ENCODE measurements around the gene LGR6.
"Not testable (repeated sequence)": the region's sequence is repeated elsewhere in the genome, so short reads cannot be mapped to it uniquely, and the experiment has no call there.

LGR6 gene

GRCh38 chr1:202252271-202252670, 58.7 kb downstream of the LGR6 start:
- no peak for DNase-seq (ENCODE audit: low read depth)
- TF ChIP-seq, protein P1, sequence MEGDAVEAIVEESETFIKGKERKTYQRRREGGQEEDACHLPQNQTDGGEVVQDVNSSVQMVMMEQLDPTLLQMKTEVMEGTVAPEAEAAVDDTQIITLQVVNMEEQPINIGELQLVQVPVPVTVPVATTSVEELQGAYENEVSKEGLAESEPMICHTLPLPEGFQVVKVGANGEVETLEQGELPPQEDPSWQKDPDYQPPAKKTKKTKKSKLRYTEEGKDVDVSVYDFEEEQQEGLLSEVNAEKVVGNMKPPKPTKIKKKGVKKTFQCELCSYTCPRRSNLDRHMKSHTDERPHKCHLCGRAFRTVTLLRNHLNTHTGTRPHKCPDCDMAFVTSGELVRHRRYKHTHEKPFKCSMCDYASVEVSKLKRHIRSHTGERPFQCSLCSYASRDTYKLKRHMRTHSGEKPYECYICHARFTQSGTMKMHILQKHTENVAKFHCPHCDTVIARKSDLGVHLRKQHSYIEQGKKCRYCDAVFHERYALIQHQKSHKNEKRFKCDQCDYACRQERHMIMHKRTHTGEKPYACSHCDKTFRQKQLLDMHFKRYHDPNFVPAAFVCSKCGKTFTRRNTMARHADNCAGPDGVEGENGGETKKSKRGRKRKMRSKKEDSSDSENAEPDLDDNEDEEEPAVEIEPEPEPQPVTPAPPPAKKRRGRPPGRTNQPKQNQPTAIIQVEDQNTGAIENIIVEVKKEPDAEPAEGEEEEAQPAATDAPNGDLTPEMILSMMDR (conservative IDR thresholded peaks at IDR 0.05; ENCODE audit: low read depth, low read length), result no peak
- no peak overlapping the region for H3K4me3 ChIP-seq (ENCODE audit: low read depth, low read length)

DNA sequence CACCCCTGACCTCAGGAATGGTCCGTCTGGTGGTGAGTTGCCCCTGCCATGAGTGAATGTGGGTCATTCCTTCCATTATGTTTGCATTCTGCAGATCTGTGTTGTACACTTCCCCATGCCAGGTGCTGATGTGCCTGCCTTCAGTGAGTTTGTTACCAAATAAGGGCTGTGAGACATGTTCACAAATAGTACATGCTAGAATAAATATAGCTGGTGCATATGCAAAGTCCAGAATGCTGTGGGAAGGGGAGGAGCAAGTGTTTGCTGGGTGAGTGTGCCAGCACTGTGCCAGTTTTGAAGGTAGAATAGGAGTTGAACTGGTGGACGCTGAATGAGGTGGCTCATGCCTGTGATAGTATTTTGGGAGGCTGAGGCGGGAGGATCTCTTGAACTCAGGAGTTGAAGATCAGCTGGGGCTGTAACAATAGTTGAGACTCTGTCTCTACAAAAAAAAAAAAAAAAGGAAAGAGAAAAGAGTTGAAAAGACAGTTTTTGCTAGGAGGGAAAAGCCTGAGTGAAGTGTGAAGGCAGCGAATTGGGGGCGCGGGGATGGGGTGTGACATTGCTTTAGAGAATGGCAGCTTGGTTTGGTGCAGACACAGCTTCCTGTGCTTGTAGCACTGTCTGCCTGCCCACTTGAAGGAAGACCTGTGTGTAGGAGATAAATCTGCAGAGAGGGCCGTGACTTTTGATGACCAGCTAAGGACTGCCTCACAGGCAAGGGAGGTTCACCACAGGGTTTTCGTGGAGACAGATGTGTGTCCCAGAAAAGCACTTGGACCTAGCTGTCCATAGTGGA, 61.1 kb downstream of the LGR6 start:
- H3K4me3 ChIP-seq (ENCODE audit: low read depth, low read length), result no peak overlapping the region
- DNase-seq (ENCODE audit: low read depth), result no peak
- TF ChIP-seq, protein P1 (conservative IDR thresholded peaks at IDR 0.05; ENCODE audit: low read depth, low read length), result no peak

GRCh38 chr1:202255343-202255742, 61.7 kb downstream of the LGR6 start:
- no peak overlapping the region for H3K4me3 ChIP-seq (ENCODE audit: low read depth, low read length)
- TF ChIP-seq, protein P1 (conservative IDR thresholded peaks at IDR 0.05; ENCODE audit: low read depth, low read length), result no peak
- DNase-seq (ENCODE audit: low read depth), result no peak

DNA sequence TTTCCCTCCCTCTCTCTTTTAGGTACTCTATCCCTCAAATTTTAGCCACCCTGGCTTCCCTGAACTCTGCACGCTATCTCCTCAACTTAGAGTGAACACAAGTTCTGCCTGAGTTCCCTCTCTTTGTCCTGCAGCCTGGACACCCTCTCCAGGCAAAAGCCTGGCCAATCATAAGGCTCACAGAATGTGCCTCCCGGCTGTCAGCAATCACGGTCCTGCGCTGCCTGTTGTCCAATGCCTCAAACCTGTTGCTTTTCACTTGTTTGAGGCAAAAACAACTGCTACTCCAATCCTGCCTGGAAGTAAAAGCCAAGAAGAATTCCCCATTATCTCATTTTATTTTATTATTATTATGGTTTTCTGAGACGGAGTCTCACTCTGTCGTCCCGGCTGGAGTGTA, 66.1 kb downstream of the LGR6 start:
- no peak for DNase-seq (ENCODE audit: low read depth)
- no peak overlapping the region for H3K4me3 ChIP-seq (ENCODE audit: low read depth, low read length)
- TF ChIP-seq, protein P1 (conservative IDR thresholded peaks at IDR 0.05; ENCODE audit: low read depth, low read length), result no peak

- DNase-seq (ENCODE audit: low read depth); H3K4me3 ChIP-seq (ENCODE audit: low read depth, low read length): not testable (repeated sequence)
Measured at GRCh38 chr1:202261209-202261958, 67.8 kb downstream of the LGR6 start.

DNA sequence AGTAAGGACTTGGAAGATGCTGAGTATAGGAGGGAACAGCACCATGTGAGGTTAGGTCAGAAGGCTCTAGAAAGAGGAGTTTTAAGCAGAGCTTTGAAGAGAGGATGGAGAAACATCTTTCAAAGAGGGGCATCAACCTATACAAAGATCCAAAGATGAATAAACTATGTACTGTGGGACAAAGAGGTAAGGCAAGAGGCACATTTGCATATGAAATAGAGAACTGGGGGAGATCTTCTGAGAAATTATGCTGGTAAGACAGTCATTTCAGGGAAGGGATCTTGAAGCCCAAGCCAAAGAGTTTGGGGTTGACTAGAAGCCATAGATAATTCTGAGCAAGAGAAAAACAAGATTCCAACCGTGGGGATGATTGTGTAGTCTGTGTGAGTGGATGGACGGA, 70.0 kb downstream of the LGR6 start:
- DNase-seq (ENCODE audit: low read depth), result no peak
- TF ChIP-seq, protein P1 (conservative IDR thresholded peaks at IDR 0.05; ENCODE audit: low read depth, low read length), result no peak
- H3K4me3 ChIP-seq (ENCODE audit: low read depth, low read length), result no peak overlapping the region

GRCh38 chr1:202264300-202264699, 70.7 kb downstream of the LGR6 start:
- TF ChIP-seq, protein P1 (conservative IDR thresholded peaks at IDR 0.05; ENCODE audit: low read depth, low read length), result no peak
- no peak for DNase-seq (ENCODE audit: low read depth)
- H3K4me3 ChIP-seq (ENCODE audit: low read depth, low read length), result no peak overlapping the region

Measured in choroid plexus epithelial cell (primary cell).